PC-3 (cell line): ENCODE results near the gene UNC13D.

Experiments
- EZH2 ChIP-seq: fragments of 300-600 bp; sonication (generic); IDR thresholded peaks from one replicate; pipeline ENCODE4 v1.6.1; 2017; ENCODE audit warnings: antibody characterized with exemption, mild to moderate bottlenecking, low read length; ENCODE audit not compliant: unreplicated experiment
- TF ChIP-seq, protein P1 (sequence below): fragments of 300-600 bp; sonication (generic); conservative IDR thresholded peaks from 2 replicates; pipeline ENCODE4 v1.5.1; 2017; ENCODE audit warnings: antibody characterized with exemption, low read depth, mild to moderate bottlenecking, low read length

DNA sequence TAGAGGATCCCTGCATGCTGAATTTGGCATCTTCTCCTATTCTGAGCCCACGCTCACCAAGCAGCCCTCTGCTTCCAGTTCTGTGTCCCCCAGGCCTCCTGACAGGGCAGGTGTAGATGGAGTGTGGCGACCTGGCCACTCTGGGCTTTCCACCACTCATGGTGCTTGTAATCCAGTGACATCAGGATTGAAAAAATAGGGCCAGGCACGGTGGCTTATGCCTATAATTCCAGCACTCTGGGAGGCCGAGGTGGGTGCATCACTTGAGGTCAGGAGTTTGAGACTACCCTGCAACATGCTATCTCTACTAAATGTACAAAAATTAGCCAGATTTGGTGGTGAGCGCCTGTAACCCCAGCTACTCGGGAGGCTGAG, 30.2 kb downstream of the UNC13D start:
- TF ChIP-seq, protein P1, sequence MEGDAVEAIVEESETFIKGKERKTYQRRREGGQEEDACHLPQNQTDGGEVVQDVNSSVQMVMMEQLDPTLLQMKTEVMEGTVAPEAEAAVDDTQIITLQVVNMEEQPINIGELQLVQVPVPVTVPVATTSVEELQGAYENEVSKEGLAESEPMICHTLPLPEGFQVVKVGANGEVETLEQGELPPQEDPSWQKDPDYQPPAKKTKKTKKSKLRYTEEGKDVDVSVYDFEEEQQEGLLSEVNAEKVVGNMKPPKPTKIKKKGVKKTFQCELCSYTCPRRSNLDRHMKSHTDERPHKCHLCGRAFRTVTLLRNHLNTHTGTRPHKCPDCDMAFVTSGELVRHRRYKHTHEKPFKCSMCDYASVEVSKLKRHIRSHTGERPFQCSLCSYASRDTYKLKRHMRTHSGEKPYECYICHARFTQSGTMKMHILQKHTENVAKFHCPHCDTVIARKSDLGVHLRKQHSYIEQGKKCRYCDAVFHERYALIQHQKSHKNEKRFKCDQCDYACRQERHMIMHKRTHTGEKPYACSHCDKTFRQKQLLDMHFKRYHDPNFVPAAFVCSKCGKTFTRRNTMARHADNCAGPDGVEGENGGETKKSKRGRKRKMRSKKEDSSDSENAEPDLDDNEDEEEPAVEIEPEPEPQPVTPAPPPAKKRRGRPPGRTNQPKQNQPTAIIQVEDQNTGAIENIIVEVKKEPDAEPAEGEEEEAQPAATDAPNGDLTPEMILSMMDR: no peak
- TF ChIP-seq EZH2: no peak
